GM23338 (cell line): Measurements from ENCODE around the gene MELTF. TPM values are rescaled to one million over a fixed set of nuclear protein-coding genes. Genes with fewer than 3 reads are reported as not detected.

Source experiments
- ATAC-seq: fragments of 200-7000 bp; cut with Tn5 transposase; 3 replicates; pipeline ENCODE4 v1.9.1; 2020
- DNase-seq: peaks from one replicate; pipeline ENCODE4 v3.0.0-alpha.2; 2015; ENCODE audit warnings: low spot score
- H2AFZ ChIP-seq: fragments of 200-600 bp; sonication (generic); 2 replicates; pipeline ENCODE4 v1.8.0; 2016; ENCODE audit warnings: antibody characterized with exemption, mild to moderate bottlenecking, moderate library complexity
- H3F3A ChIP-seq: fragments of 200-600 bp; sonication (generic); replicated peaks from 2 replicates; pipeline ENCODE4 v1.8.0; 2017; ENCODE audit warnings: antibody characterized with exemption, mixed run types, low read depth
- H3K27ac ChIP-seq: fragments of 200-600 bp; sonication (generic); 2 replicates; pipeline ENCODE4 v1.6.1; 2016; ENCODE audit warnings: low read depth
- H3K27me3 ChIP-seq: fragments of 200-600 bp; sonication (generic); 2 replicates; pipeline ENCODE4 v1.8.0; 2016; ENCODE audit warnings: mild to moderate bottlenecking, mixed run types, moderate library complexity; ENCODE audit not compliant: insufficient read depth
- H3K36me3 ChIP-seq: fragments of 200-600 bp; sonication (generic); 2 replicates; pipeline ENCODE4 v1.8.0; 2016; ENCODE audit warnings: mild to moderate bottlenecking; ENCODE audit not compliant: insufficient read depth
- H3K4me1 ChIP-seq: fragments of 200-600 bp; sonication (generic); 2 replicates; pipeline ENCODE4 v1.8.0; 2016; ENCODE audit warnings: mild to moderate bottlenecking, moderate library complexity; ENCODE audit not compliant: insufficient read depth
- H3K4me2 ChIP-seq: fragments of 200-600 bp; sonication (generic); 2 replicates; pipeline ENCODE4 v1.7.1; 2017; ENCODE audit warnings: mixed run types
- H3K4me3 ChIP-seq: fragments of 200-600 bp; sonication (generic); 2 replicates; pipeline ENCODE4 v1.6.1; 2016; ENCODE audit warnings: mixed run types
- H3K79me2 ChIP-seq: fragments of 200-600 bp; sonication (generic); replicated peaks from 2 replicates; pipeline ENCODE4 v1.8.0; 2017; ENCODE audit warnings: mild to moderate bottlenecking; ENCODE audit not compliant: insufficient read depth
- H3K9me2 ChIP-seq: fragments of 200-600 bp; sonication (generic); 2 replicates; pipeline ENCODE4 v1.8.0; 2017; ENCODE audit not compliant: insufficient read depth
- H4K20me1 ChIP-seq: fragments of 200-600 bp; sonication (generic); replicated peaks from 2 replicates; pipeline ENCODE4 v1.8.0; 2017; ENCODE audit warnings: mild to moderate bottlenecking; ENCODE audit not compliant: insufficient read depth
- H3K27ac Mint-ChIP-seq: 2 replicates; pipeline ENCODE4 v1.8.0; 2020; ENCODE audit warnings: inconsistent platforms, mild to moderate bottlenecking, moderate library complexity, mixed read lengths
- H3K27me3 Mint-ChIP-seq: 3 replicates; pipeline ENCODE4 v1.8.0; 2022; ENCODE audit warnings: low read depth, mild to moderate bottlenecking, moderate library complexity, mixed read lengths, inconsistent platforms; ENCODE audit not compliant: insufficient read depth, poor library complexity
- H3K36me3 Mint-ChIP-seq: 3 replicates; pipeline ENCODE4 v1.8.0; 2021; ENCODE audit warnings: low read depth, mild to moderate bottlenecking, inconsistent platforms, moderate library complexity, mixed read lengths
- H3K4me1 Mint-ChIP-seq: 3 replicates; pipeline ENCODE4 v1.8.0; 2020; ENCODE audit warnings: mild to moderate bottlenecking, inconsistent platforms, mixed read lengths
- H3K4me3 Mint-ChIP-seq: 3 replicates; pipeline ENCODE4 v1.8.0; 2021; ENCODE audit warnings: moderate library complexity, mild to moderate bottlenecking, inconsistent platforms, mixed read lengths
- H3K9me3 Mint-ChIP-seq: 3 replicates; pipeline ENCODE4 v1.8.0; 2020; ENCODE audit warnings: moderate library complexity, mild to moderate bottlenecking, inconsistent platforms, mixed read lengths
- CREB1 ChIP-seq: fragments of 250-450 bp; sonication (Bioruptor Pico); IDR thresholded peaks from 2 replicates; pipeline ENCODE4 v1.5.0; 2020; ENCODE audit warnings: low read depth, mild to moderate bottlenecking, moderate library complexity
- CTCF ChIP-seq, 2 experiments: fragments of 200-600 bp in 1 of 2; sonication (generic) in 1 of 2; conservative IDR thresholded peaks; 2 replicates each; pipeline versions ENCODE4 v1.5.1 to v1.6.1; 2016 to 2017; ENCODE audit warnings: antibody characterized with exemption in 2 of 2, low read depth in 2 of 2, mild to moderate bottlenecking in 2 of 2, moderate library complexity in 1 of 2
- ETS1 ChIP-seq: IDR thresholded peaks from 2 replicates; pipeline ENCODE4 v1.6.1; 2016; ENCODE audit warnings: antibody characterized with exemption
- EZH2 ChIP-seq: fragments of 200-600 bp; sonication (generic); IDR thresholded peaks from one replicate; pipeline ENCODE4 v1.8.0; 2017; ENCODE audit warnings: antibody characterized with exemption, mild to moderate bottlenecking, low read depth; ENCODE audit not compliant: unreplicated experiment
- EZH2phosphoT487 ChIP-seq: fragments of 200-600 bp; sonication (generic); IDR thresholded peaks from one replicate; pipeline ENCODE4 v1.8.1; 2018; ENCODE audit warnings: antibody characterized with exemption; ENCODE audit not compliant: unreplicated experiment
- JUNB ChIP-seq: IDR thresholded peaks from one replicate; pipeline ENCODE4 v1.6.1; 2016; ENCODE audit warnings: antibody characterized with exemption; ENCODE audit not compliant: unreplicated experiment
- NANOG ChIP-seq: IDR thresholded peaks from 2 replicates; pipeline ENCODE4 v1.6.1; 2016; ENCODE audit warnings: antibody characterized with exemption, borderline replicate concordance
- POLR2AphosphoS5 ChIP-seq: IDR thresholded peaks from 2 replicates; pipeline ENCODE4 v1.6.1; 2016; ENCODE audit warnings: antibody characterized with exemption, low read depth
- REST ChIP-seq: IDR thresholded peaks from one replicate; pipeline ENCODE4 v1.6.1; 2018; ENCODE audit warnings: antibody characterized with exemption; ENCODE audit not compliant: unreplicated experiment
- STAT1 ChIP-seq: IDR thresholded peaks from one replicate; pipeline ENCODE4 v1.6.1; 2016; ENCODE audit warnings: antibody characterized with exemption; ENCODE audit not compliant: unreplicated experiment
- ZNF114 ChIP-seq: fragments of 250-450 bp; sonication (Bioruptor Pico); IDR thresholded peaks from 2 replicates; pipeline ENCODE4 v1.5.0; 2020; ENCODE audit warnings: mild to moderate bottlenecking, moderate library complexity
- ZNF331 ChIP-seq: fragments of 250-450 bp; sonication (Bioruptor Pico); IDR thresholded peaks from 2 replicates; pipeline ENCODE4 v1.5.0; 2020; ENCODE audit warnings: low read depth, mild to moderate bottlenecking, moderate library complexity
- ZNF462 ChIP-seq: fragments of 250-450 bp; sonication (Bioruptor Pico); IDR thresholded peaks from 2 replicates; pipeline ENCODE4 v1.5.0; 2020; ENCODE audit warnings: mild to moderate bottlenecking, moderate library complexity
- polyA plus RNA-seq: library from polyadenylated mRNA; unstranded; fragments of >200 nt; fragmentation: Nextera tagmentation; extraction: Ambion mirVana; gene quantifications from 2 replicates; pipeline ENCODE4 v1.2.1, GENCODE V29; 2016
- total RNA-seq: library from RNA; depleted of rRNA; stranded (reverse); fragments of >200 nt; shearing (Covaris generic); gene quantifications from 2 replicates; pipeline ENCODE4 v1.2.3, GENCODE V29; 2014

Gene MELTF
- total and polyA plus RNA-seq, 2 experiments from 2014 or later, result 1.4 to 5.2 TPM

- no peaks in the 10 kb centered on the region for H3K9me2 ChIP-seq
- no peak overlapping the region for H3K27ac ChIP-seq
- no peaks in the 10 kb centered on the region for H3K4me1 ChIP-seq
- H3K4me2 ChIP-seq, result no peak overlapping the region
- no peak for ATAC-seq
- peaks cover 14% of the 10 kb centered on the region for H3K27me3 Mint-ChIP-seq
- peaks cover under 1% of the 10 kb centered on the region for H3K4me1 Mint-ChIP-seq
- H3K36me3 Mint-ChIP-seq, result peaks cover 4% of the 10 kb centered on the region; the same call in 1 of the 3 replicates
- no peak for DNase-seq
- H3K79me2 ChIP-seq, result no peaks in the 10 kb centered on the region
- H3K27me3 ChIP-seq, result peaks cover 9% of the 10 kb centered on the region
- TF ChIP-seq STAT1 (no peak), JUNB (no peak), CTCF (conservative IDR thresholded peaks at IDR 0.05; ENCODE audit: low read depth in 2 of 2) (no peak), ETS1 (no peak), EZH2phosphoT487 (no peak), POLR2AphosphoS5 (no peak), CREB1 (CRISPR knock-in tag) (no peak), EZH2 (no peak), REST (no peak), ZNF114 (CRISPR knock-in tag) (no peak), ZNF331 (no peak), NANOG (no peak), ZNF462 (no peak)
- no peak overlapping the region for H3K4me3 ChIP-seq
- peaks cover 3% of the 10 kb centered on the region; the same call in 2 of the 3 replicates for H3K9me3 Mint-ChIP-seq
- no peak overlapping the region for H3K4me3 Mint-ChIP-seq
- H2AFZ ChIP-seq, result no peak overlapping the region
- no peaks in the 10 kb centered on the region for H3F3A ChIP-seq
- no peaks in the 10 kb centered on the region for H4K20me1 ChIP-seq
- no peaks in the 10 kb centered on the region for H3K36me3 ChIP-seq
- H3K27ac Mint-ChIP-seq, result no peak overlapping the region
Observed at GRCh38 chr3:197009532-197010019, 20.0 kb downstream of the MELTF start.
